WTC11 (cell line): ENCODE results near the gene WWOX. TPM values are rescaled to one million over a fixed set of nuclear protein-coding genes. Genes with fewer than 3 reads are reported as not detected.

Experiments used
- ATAC-seq: fragments of 200-7000 bp; cut with Tn5 transposase; 2 replicates; pipeline ENCODE4 v1.10.0; 2021; ENCODE audit warnings: mild to moderate bottlenecking, moderate library complexity
- CTCF ChIA-PET: fragments of 300-600 bp; sonication (Branson Sonifier 250); formaldehyde crosslinking; loops from one replicate; lab custom pipeline; 2021; ENCODE audit warnings: antibody characterized with exemption; lab: Charles Lee
- POLR2A ChIA-PET: fragments of 350-600 bp; sonication (Branson Sonifier 250); formaldehyde crosslinking; loops from one replicate; lab custom pipeline; 2021; ENCODE audit warnings: antibody characterized with exemption; lab: Charles Lee
- DNase-seq: peaks from one replicate; pipeline ENCODE4 v3.0.0; 2021; ENCODE audit warnings: low spot score
- H3K27ac Mint-ChIP-seq: 2 replicates; pipeline ENCODE4 v1.8.0; 2021; ENCODE audit warnings: mixed read lengths
- H3K27me3 Mint-ChIP-seq: 2 replicates; pipeline ENCODE4 v1.8.0; 2021; ENCODE audit warnings: low read depth, mild to moderate bottlenecking, moderate library complexity, mixed read lengths
- H3K36me3 Mint-ChIP-seq: 2 replicates; pipeline ENCODE4 v1.8.0; 2021; ENCODE audit warnings: mixed read lengths
- H3K4me1 Mint-ChIP-seq: 2 replicates; pipeline ENCODE4 v1.8.0; 2022; ENCODE audit warnings: mixed read lengths
- H3K4me3 Mint-ChIP-seq: 2 replicates; pipeline ENCODE4 v1.8.0; 2021; ENCODE audit warnings: mild to moderate bottlenecking, moderate library complexity, mixed read lengths
- H3K9me3 Mint-ChIP-seq: 2 replicates; pipeline ENCODE4 v1.8.0; 2021; ENCODE audit warnings: mixed read lengths
- ATF2 ChIP-seq: sonication (generic); formaldehyde crosslinking; IDR thresholded peaks from 2 replicates; pipeline ENCODE4 v1.8.1; 2022; ENCODE audit warnings: low read depth, missing genetic modification reagents, borderline replicate concordance
- ELF4 ChIP-seq: sonication (generic); formaldehyde crosslinking; IDR thresholded peaks from 2 replicates; pipeline ENCODE4 v1.8.1; 2022; ENCODE audit warnings: low read depth, mild to moderate bottlenecking, moderate library complexity, missing genetic modification reagents
- ESRRA ChIP-seq: sonication (generic); formaldehyde crosslinking; IDR thresholded peaks from 2 replicates; pipeline ENCODE4 v1.8.1; 2022; ENCODE audit warnings: mild to moderate bottlenecking, missing genetic modification reagents, borderline replicate concordance
- HMGXB4 ChIP-seq: sonication (generic); formaldehyde crosslinking; IDR thresholded peaks from 2 replicates; pipeline ENCODE4 v1.8.1; 2023; ENCODE audit warnings: mild to moderate bottlenecking, moderate library complexity, missing genetic modification reagents
- USF1 ChIP-seq: sonication (generic); formaldehyde crosslinking; IDR thresholded peaks from 2 replicates; pipeline ENCODE4 v1.8.0; 2022; ENCODE audit warnings: mild to moderate bottlenecking, missing genetic modification reagents
- ZBTB21 ChIP-seq: sonication (generic); formaldehyde crosslinking; IDR thresholded peaks from 2 replicates; pipeline ENCODE4 v1.8.1; 2023; ENCODE audit warnings: mild to moderate bottlenecking, missing genetic modification reagents, borderline replicate concordance
- ZNF138 ChIP-seq: sonication (generic); formaldehyde crosslinking; conservative IDR thresholded peaks from 2 replicates; pipeline ENCODE4 v1.8.1; 2022; ENCODE audit warnings: mild to moderate bottlenecking, moderate library complexity, missing genetic modification reagents
- ZNF219 ChIP-seq: sonication (generic); formaldehyde crosslinking; IDR thresholded peaks from 2 replicates; pipeline ENCODE4 v1.8.0; 2023; ENCODE audit warnings: missing genetic modification reagents, mild to moderate bottlenecking, borderline replicate concordance
- ZNF281 ChIP-seq: sonication (generic); formaldehyde crosslinking; IDR thresholded peaks from 2 replicates; pipeline ENCODE4 v1.8.0; 2023; ENCODE audit warnings: mild to moderate bottlenecking, missing genetic modification reagents
- ZNF416 ChIP-seq: fragments of 250-450 bp; sonication (Bioruptor Pico); IDR thresholded peaks from 2 replicates; pipeline ENCODE4 v1.9.0; 2021; ENCODE audit warnings: mild to moderate bottlenecking, inconsistent platforms
- ZNF423 ChIP-seq: fragments of 250-450 bp; sonication (Bioruptor Pico); IDR thresholded peaks from 2 replicates; pipeline ENCODE4 v2.1.2; 2022; ENCODE audit warnings: mild to moderate bottlenecking, moderate library complexity
- ZNF425 ChIP-seq: fragments of 250-450 bp; sonication (Bioruptor Pico); conservative IDR thresholded peaks from 2 replicates; pipeline ENCODE4 v1.9.0; 2021; ENCODE audit warnings: mild to moderate bottlenecking
- ZNF512 ChIP-seq: sonication (generic); formaldehyde crosslinking; IDR thresholded peaks from 2 replicates; pipeline ENCODE4 v1.8.1; 2022; ENCODE audit warnings: missing genetic modification reagents, borderline replicate concordance
- ZNF671 ChIP-seq: fragments of 250-450 bp; sonication (Bioruptor Pico); IDR thresholded peaks from 2 replicates; pipeline ENCODE4 v1.8.0; 2021; ENCODE audit warnings: mild to moderate bottlenecking
- ZSCAN18 ChIP-seq: fragments of 250-450 bp; sonication (Bioruptor Pico); IDR thresholded peaks from 2 replicates; pipeline ENCODE4 v2.1.2; 2022; ENCODE audit warnings: mild to moderate bottlenecking, moderate library complexity
- total RNA-seq: library from RNA; stranded (reverse); gene quantifications from 3 replicates; pipeline ENCODE4 v1.2.3, GENCODE V29; 2021

Gene WWOX
- total RNA-seq, 1 experiment from 2014 or later: 15.7 TPM

GRCh38 chr16:78823027-78823426 is 723.6 kb downstream of the WWOX start (continued):
- TF ChIP-seq ZNF425 (CRISPR knock-in tag): no peak
- no peak for TF ChIP-seq ZNF416 (CRISPR knock-in tag)
- no peak for TF ChIP-seq ZNF219 (CRISPR knock-in tag)

GRCh38 chr16:78829280-78829679 is 729.8 kb downstream of the WWOX start:
- POLR2A ChIA-PET: interaction anchor here (0.6 kb wide), 1 partner anchor 198 kb away, joined by 4 read pairs; no protein-coding TSS in a partner anchor

GRCh38 chr16:78830599-78830998 is 731.1 kb downstream of the WWOX start:
- H3K4me1 Mint-ChIP-seq: peaks cover 14% of the 10 kb centered on the region
- H3K4me3 Mint-ChIP-seq: no peak overlapping the region
- DNase-seq: no peak
- TF ChIP-seq ATF2 (CRISPR knock-in tag): no peak
- TF ChIP-seq USF1: no peak
- TF ChIP-seq ELF4 (CRISPR knock-in tag): no peak
- TF ChIP-seq HMGXB4 (CRISPR knock-in tag): no peak
- no peak for TF ChIP-seq ZNF138 (CRISPR knock-in tag)
- no peak for TF ChIP-seq ESRRA
- no peak for TF ChIP-seq ZNF512 (CRISPR knock-in tag)
- no peak for TF ChIP-seq ZNF671
- TF ChIP-seq ZNF281 (CRISPR knock-in tag): no peak
- TF ChIP-seq ZBTB21 (CRISPR knock-in tag): no peak
- POLR2A ChIA-PET: no interaction called here
- H3K27me3 Mint-ChIP-seq: no peaks in the 10 kb centered on the region
- no peaks in the 10 kb centered on the region for H3K36me3 Mint-ChIP-seq
- H3K9me3 Mint-ChIP-seq: 0 out of 2 replicates have a peak, but pooled peaks cover 3% of the 10 kb centered on the region
- CTCF ChIA-PET: no interaction called here
- H3K27ac Mint-ChIP-seq: no peak overlapping the region
- ATAC-seq: no peak

More at GRCh38 chr16:78829280-78829679, 729.8 kb downstream of the WWOX start:
- Mint-ChIP-seq H3K27ac (no peak overlapping the region), H3K9me3 (0 out of 2 replicates have a peak, but pooled peaks cover 7% of the 10 kb centered on the region), H3K4me1 (peaks cover 14% of the 10 kb centered on the region), H3K4me3 (no peak overlapping the region), H3K27me3 (no peaks in the 10 kb centered on the region), H3K36me3 (no peaks in the 10 kb centered on the region)
- DNase-seq (no peak), ATAC-seq (no peak)
- TF ChIP-seq ZNF219 (CRISPR knock-in tag) (no peak), ZSCAN18 (CRISPR knock-in tag) (no peak), ZNF423 (CRISPR knock-in tag) (no peak)
- TF ChIP-seq, all 79 proteins: peak for 0
- CTCF ChIA-PET: no interaction called here
